ENCODE measurements around the gene REXO4.

REXO4 gene

DNA sequence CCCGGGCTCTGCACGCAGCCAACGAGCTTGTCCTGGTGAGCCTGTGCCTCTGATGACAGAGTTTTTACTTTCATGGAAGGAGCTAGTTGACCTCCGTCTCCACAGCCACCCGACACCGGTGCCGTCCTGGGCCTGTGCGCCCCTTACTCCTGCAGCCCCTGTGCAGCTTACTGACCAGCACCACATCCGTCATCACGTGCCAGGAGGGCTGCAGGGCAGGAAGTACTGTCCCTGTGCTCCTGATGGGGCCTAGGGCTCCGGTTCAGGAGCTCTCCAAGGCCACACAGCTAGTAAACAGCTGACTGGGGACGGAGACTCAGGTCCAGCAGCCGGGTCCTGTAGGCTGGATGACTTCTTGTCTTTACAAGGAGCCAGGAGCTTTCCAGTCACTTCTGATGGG lies 31.5 kb downstream of the REXO4 start:
- no peak overlapping the region for H3K4me3 ChIP-seq (ENCODE audit: low read depth, low read length)
- no peak for DNase-seq (ENCODE audit: low read depth)
- TF ChIP-seq, protein P1, sequence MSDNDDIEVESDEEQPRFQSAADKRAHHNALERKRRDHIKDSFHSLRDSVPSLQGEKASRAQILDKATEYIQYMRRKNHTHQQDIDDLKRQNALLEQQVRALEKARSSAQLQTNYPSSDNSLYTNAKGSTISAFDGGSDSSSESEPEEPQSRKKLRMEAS (IDR thresholded peaks at IDR 0.05; ENCODE audit: low read depth, low read length): no peak
- TF ChIP-seq CTCF (IDR thresholded peaks at IDR 0.05; ENCODE audit: low read depth, low read length): no peak
- TF ChIP-seq POLR2A (IDR thresholded peaks at IDR 0.05; ENCODE audit: extremely low read depth, insufficient read length): no peak
- TF ChIP-seq MYC (IDR thresholded peaks at IDR 0.05; ENCODE audit: low read depth, low read length): no peak

GRCh38 chr9:133385452-133385851 lies 32.4 kb downstream of the REXO4 start:
- H3K4me3 ChIP-seq (ENCODE audit: low read depth, low read length): no peak overlapping the region
- TF ChIP-seq MYC (IDR thresholded peaks at IDR 0.05; ENCODE audit: low read depth, low read length): no peak
- no peak for TF ChIP-seq CTCF (IDR thresholded peaks at IDR 0.05; ENCODE audit: low read depth, low read length)
- no peak for TF ChIP-seq POLR2A (IDR thresholded peaks at IDR 0.05; ENCODE audit: extremely low read depth, insufficient read length)
- TF ChIP-seq, protein P1 (IDR thresholded peaks at IDR 0.05; ENCODE audit: low read depth, low read length): no peak

GRCh38 chr9:133384736-133385321 lies 33.0 kb downstream of the REXO4 start:
- TF ChIP-seq, protein P1 (IDR thresholded peaks at IDR 0.05; ENCODE audit: low read depth, low read length): no peak
- TF ChIP-seq CTCF (IDR thresholded peaks at IDR 0.05; ENCODE audit: low read depth, low read length) (no peak), POLR2A (IDR thresholded peaks at IDR 0.05; ENCODE audit: extremely low read depth, insufficient read length) (no peak), MYC (IDR thresholded peaks at IDR 0.05; ENCODE audit: low read depth, low read length) (no peak)
- no peak for DNase-seq (ENCODE audit: low read depth)
- no peak overlapping the region for H3K4me3 ChIP-seq (ENCODE audit: low read depth, low read length)

More at GRCh38 chr9:133385452-133385851, 32.4 kb downstream of the REXO4 start:
- no peak for DNase-seq (ENCODE audit: low read depth)

DNA sequence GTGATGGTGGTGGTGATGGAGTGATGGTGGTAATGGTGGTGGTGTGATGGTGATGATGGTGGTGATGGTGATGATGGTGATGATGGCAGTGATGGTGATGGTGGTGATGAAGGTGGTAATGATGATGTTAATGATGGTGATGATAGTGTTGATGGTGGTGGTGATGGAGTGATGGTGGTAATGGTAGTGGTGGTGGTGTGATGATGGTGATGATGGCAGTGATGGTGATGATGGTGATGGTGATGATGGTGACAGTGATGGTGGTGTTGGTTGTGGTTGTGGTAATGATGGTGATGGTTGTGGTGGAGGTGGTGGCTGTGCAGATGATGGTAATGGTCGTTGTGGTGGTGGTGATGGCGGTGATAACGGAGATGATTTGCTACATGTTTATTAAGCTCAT lies 34.4 kb downstream of the REXO4 start:
- DNase-seq (ENCODE audit: low read depth): no peak
- no peak overlapping the region for H3K4me3 ChIP-seq (ENCODE audit: low read depth, low read length)
- TF ChIP-seq POLR2A (IDR thresholded peaks at IDR 0.05; ENCODE audit: extremely low read depth, insufficient read length) (no peak), CTCF (IDR thresholded peaks at IDR 0.05; ENCODE audit: low read depth, low read length) (no peak), MYC (IDR thresholded peaks at IDR 0.05; ENCODE audit: low read depth, low read length) (no peak)
- TF ChIP-seq, protein P1 (IDR thresholded peaks at IDR 0.05; ENCODE audit: low read depth, low read length): no peak

- no peak for TF ChIP-seq POLR2A (IDR thresholded peaks at IDR 0.05; ENCODE audit: extremely low read depth, insufficient read length)
- no peak for TF ChIP-seq CTCF (IDR thresholded peaks at IDR 0.05; ENCODE audit: low read depth, low read length)
- TF ChIP-seq, protein P1 (IDR thresholded peaks at IDR 0.05; ENCODE audit: low read depth, low read length): no peak
- TF ChIP-seq MYC (IDR thresholded peaks at IDR 0.05; ENCODE audit: low read depth, low read length): no peak
- H3K4me3 ChIP-seq (ENCODE audit: low read depth, low read length): no peak overlapping the region
- DNase-seq (ENCODE audit: low read depth): no peak
These were observed 35.2 kb downstream of the REXO4 start for GRCh38 chr9:133382507-133383141.
